ENCODE measurements around the gene CALHM3.
"Not testable (repeated sequence)": the region's sequence is repeated elsewhere in the genome, so short reads cannot be mapped to it uniquely, and the experiment has no call there.

CALHM3 gene

GRCh38 chr10:103510046-103510685 lies 31.1 kb upstream of the CALHM3 start:
- no peak for TF ChIP-seq GATA1 (IDR thresholded peaks at IDR 0.05; ENCODE audit: low read depth, low read length)
- DNase-seq: no peak

DNA sequence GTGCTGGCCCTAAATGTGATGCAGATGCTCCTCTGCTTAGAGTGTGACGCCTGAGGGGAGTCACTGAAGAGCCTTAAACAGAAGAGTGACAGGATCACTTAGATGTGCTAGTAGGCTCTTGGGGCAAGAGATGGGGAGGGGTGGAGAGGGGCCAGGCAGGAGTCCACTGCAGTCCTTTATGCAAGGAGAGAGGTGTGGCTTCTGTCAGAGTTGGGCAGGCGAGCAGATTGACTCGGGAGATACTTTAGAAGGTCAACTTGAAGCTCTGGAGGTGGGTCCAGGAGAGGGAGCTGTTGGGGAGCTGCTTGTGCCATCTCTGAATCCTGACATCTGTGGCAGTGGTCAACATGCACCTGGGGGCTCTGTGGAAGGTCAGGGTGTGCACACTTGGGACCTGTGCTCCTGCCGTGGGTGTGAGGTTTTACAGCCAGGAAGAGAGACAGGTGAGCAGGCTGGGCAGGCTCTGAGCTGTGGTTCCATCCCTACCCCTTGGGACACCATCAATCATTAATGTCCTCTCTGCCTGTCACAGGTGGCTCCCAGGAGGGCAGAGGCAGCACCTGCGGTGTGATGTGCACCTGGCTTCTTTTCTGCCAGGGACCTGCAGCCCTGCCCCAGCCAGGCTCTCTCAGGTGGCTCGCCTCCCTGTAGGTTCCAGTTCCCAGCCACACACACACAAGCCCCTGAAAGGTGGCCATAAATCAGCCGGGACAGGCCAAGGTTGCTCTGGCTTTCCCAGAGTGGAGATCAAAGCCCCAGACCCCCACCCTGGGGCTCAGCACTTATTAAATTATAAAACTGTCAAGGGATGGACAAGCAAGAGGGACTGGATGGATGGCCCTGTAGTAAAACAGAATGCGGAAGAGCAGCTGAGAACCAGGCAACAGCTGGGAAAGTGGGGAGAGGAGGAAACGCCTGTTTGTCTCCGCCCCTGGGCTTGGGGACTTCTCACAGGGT lies 28.5 kb upstream of the CALHM3 start:
- no peak for TF ChIP-seq GATA1 (IDR thresholded peaks at IDR 0.05; ENCODE audit: low read depth, low read length)
- TF ChIP-seq POLR2A (IDR thresholded peaks at IDR 0.05; ENCODE audit: low read length): no peak
- DNase-seq: no peak

GRCh38 chr10:103506061-103506460 lies 27.0 kb upstream of the CALHM3 start:
- DNase-seq: no peak
- TF ChIP-seq POLR2A (IDR thresholded peaks at IDR 0.05; ENCODE audit: low read length) (no peak), GATA1 (IDR thresholded peaks at IDR 0.05; ENCODE audit: low read depth, low read length) (no peak)

DNA sequence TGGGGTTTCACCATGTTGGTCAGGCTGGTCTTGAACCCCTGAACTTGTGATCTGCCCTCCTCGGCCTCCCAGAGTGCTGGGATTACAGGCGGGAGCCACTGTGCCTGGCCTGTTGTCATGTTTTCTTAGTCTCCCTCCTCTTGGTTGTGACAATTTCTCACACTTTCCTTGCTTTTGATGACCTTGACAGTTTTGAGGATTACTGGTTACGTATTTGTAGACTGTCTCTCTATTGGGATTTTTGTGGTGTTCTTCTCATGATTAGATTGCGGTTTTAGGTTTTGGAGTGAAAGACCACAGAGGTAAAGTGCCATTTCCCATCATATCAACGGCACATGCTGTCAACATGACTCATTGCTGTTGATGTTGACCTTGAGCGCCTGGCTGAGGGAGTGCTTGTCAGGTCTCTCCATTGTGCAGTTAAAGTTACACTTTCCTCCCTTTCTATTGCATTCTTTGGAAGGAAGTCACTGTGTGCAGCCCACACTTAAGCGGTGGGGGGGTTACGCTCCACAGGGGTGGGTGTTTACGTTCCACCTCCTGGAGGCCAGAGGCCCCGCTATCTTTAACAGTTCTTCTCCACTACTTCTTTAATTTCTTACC lies 25.2 kb upstream of the CALHM3 start:
- no peak for TF ChIP-seq GATA1 (IDR thresholded peaks at IDR 0.05; ENCODE audit: low read depth, low read length)
- TF ChIP-seq POLR2A (IDR thresholded peaks at IDR 0.05; ENCODE audit: low read length): no peak
- peak in 1 of 2 experiments; percentile 11 for DNase-seq

DNA sequence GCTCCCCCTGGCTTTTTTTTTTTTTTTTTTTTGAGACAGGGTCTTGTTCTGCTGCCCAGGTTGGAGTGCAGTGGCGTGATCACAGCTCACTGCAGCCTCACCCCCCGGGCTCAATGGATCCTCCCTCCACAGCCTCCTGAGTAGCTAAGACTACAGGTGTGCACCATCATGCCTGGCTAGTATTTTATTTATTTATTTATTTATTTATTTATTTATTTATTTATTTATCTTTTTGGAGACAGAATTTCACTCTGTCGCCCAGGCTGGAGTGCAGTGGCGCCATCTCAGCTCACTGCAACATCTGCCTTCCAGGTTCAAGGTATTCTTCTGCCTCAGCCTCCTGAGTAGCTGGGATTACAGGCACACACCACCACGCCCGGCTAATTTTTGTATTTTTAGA lies 24.7 kb upstream of the CALHM3 start:
- not testable (repeated sequence) for DNase-seq

- no peak for DNase-seq
- TF ChIP-seq GATA1 (IDR thresholded peaks at IDR 0.05; ENCODE audit: low read depth, low read length): no peak
- TF ChIP-seq POLR2A (IDR thresholded peaks at IDR 0.05; ENCODE audit: low read length): no peak
Observed at GRCh38 chr10:103502849-103503660, 24.0 kb upstream of the CALHM3 start.

- DNase-seq: no peak
- no peak for TF ChIP-seq GATA1 (IDR thresholded peaks at IDR 0.05; ENCODE audit: low read depth, low read length)
Observed at GRCh38 chr10:103501186-103501585, 22.1 kb upstream of the CALHM3 start.

GRCh38 chr10:103500481-103500880 lies 21.4 kb upstream of the CALHM3 start:
- TF ChIP-seq GATA1 (IDR thresholded peaks at IDR 0.05; ENCODE audit: low read depth, low read length): no peak
- TF ChIP-seq POLR2A (IDR thresholded peaks at IDR 0.05; ENCODE audit: low read length): no peak
- no peak for DNase-seq

- no peak for TF ChIP-seq GATA1 (IDR thresholded peaks at IDR 0.05; ENCODE audit: low read depth, low read length)
- no peak for DNase-seq
Observed at GRCh38 chr10:103499881-103500280, 20.8 kb upstream of the CALHM3 start.

DNA sequence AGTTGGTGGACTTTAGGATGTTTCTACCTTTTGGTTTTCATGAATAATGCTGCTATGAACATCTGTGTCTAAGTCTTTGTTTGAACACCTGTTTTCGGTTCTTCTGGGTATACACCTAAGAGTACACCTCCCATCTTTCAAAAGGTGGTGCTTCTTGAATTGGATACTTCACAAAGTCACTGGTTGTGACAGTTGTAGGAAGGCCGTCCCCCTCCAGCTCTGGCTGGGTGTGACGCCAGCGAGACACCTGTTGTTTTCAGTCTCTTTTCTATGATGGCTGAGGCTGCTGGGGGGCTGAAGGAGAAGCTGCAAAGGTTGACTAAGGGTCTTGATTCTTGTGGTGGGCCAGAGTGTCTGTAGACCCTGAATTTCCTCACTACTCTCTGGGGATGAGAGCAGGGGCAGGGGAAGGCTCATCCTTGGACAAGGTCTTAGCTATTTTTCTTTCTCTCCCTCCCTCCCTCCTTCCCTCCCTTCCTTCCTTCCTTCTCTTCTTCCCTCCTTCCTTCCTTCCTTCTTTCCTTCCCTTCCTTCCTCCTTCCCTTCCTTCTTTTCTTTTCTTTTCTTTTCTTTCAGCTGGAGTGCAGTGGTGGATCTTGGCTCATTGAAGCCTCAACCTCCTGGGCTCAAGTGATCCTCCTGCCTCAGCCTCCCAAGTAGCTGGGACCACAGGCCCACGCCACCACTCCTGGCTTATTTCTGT lies 20.0 kb upstream of the CALHM3 start:
- TF ChIP-seq GATA1 (IDR thresholded peaks at IDR 0.05; ENCODE audit: low read depth, low read length) (no peak), POLR2A (IDR thresholded peaks at IDR 0.05; ENCODE audit: low read length) (no peak)
- DNase-seq: no peak

GRCh38 chr10:103497161-103497915 lies 18.3 kb upstream of the CALHM3 start:
- no peak for DNase-seq
- TF ChIP-seq GATA1 (IDR thresholded peaks at IDR 0.05; ENCODE audit: low read depth, low read length): no peak
- TF ChIP-seq POLR2A (IDR thresholded peaks at IDR 0.05; ENCODE audit: low read length): no peak

- TF ChIP-seq GATA1 (IDR thresholded peaks at IDR 0.05; ENCODE audit: low read depth, low read length) (no peak), POLR2A (IDR thresholded peaks at IDR 0.05; ENCODE audit: low read length) (no peak)
- DNase-seq: no peak
Observed at GRCh38 chr10:103495321-103495720, 16.3 kb upstream of the CALHM3 start.
